HepG2 (cell line): ENCODE data around the gene RUNX3. TPM values are rescaled to one million over a fixed set of nuclear protein-coding genes. Genes with fewer than 3 reads are reported as not detected.

Experiments used
- ATAC-seq: fragments of 200-7000 bp; cut with Tn5 transposase; 3 replicates; pipeline ENCODE4 v1.9.1; 2020; ENCODE audit warnings: mild to moderate bottlenecking, moderate library complexity
- BruUV-seq: library from RNA; stranded (reverse); fragments of 400-500 nt; replicated peaks from 2 replicates; lab custom pipeline; 2021; lab: Mats Ljungman, UMichigan
- CTCF ChIA-PET: fragments of 300-600 bp; formaldehyde crosslinking; extraction: SDS; loops from one replicate; lab custom pipeline; 2021; ENCODE audit warnings: low total read pairs, inconsistent platforms, low intra/inter-chr PET ratio; lab: Yijun Ruan, JAX
- POLR2A ChIA-PET: fragments of 350-600 bp; sonication (Branson Sonifier 250); formaldehyde crosslinking; loops from one replicate; lab custom pipeline; 2020; ENCODE audit warnings: antibody characterized with exemption, inconsistent platforms; lab: Yijun Ruan, JAX
- DNase-seq: peaks from one replicate; pipeline ENCODE4 v3.0.0-alpha.2; 2015; ENCODE audit warnings: low spot score
- FAIRE-seq: peaks from 3 replicates; lab custom pipeline; 2011; peaks lifted over from hg19 to GRCh38; lab: Jason Lieb, UNC
- H2AFZ ChIP-seq: one replicate; pipeline ENCODE4 v1.6.1; 2011; ENCODE audit warnings: low read length, inconsistent platforms
- H3K27ac ChIP-seq: fragments of 300-600 bp; 3 replicates; pipeline ENCODE4 v1.8.0; 2011; ENCODE audit warnings: mixed run types, mild to moderate bottlenecking, mixed read lengths, low read length, inconsistent platforms; ENCODE audit not compliant: insufficient read depth; ENCODE audit errors: extremely low read length
- H3K27me3 ChIP-seq, 2 experiments: fragments of 200-600 bp in 1 of 2; 2 replicates in 1 of 2; 3 replicates in 1 of 2; pipeline versions ENCODE4 v1.6.0 to v1.8.0; 2011; ENCODE audit warnings: low read length in 2 of 2, mild to moderate bottlenecking in 2 of 2, moderate library complexity in 2 of 2, inconsistent platforms in 1 of 2; ENCODE audit not compliant: insufficient read depth in 2 of 2, control insufficient read depth in 1 of 2
- H3K36me3 ChIP-seq, 2 experiments: fragments of 200-600 bp in 1 of 2; replicated peaks in 1 of 2; 2 replicates in 1 of 2; 3 replicates in 1 of 2; pipeline versions ENCODE4 v1.5.1 to v1.8.0; 2011; ENCODE audit warnings: low read length in 2 of 2, inconsistent platforms in 1 of 2; ENCODE audit not compliant: insufficient read depth in 2 of 2, control insufficient read depth in 1 of 2
- H3K4me1 ChIP-seq: 2 replicates; pipeline ENCODE4 v1.5.1; 2012; ENCODE audit warnings: low read length, inconsistent platforms; ENCODE audit not compliant: insufficient read depth
- H3K4me2 ChIP-seq: 2 replicates; pipeline ENCODE4 v1.6.0; 2011; ENCODE audit warnings: low read depth, low read length, inconsistent platforms
- H3K4me3 ChIP-seq, 3 experiments: fragments of 200-600 bp in 1 of 3; sonication (generic), shearing (Covaris generic) in 1 of 3; replicated peaks in 1 of 3; 2 replicates each; pipeline ENCODE4 v1.5.1; 2011 to 2016; ENCODE audit warnings: low read length in 3 of 3, inconsistent platforms in 2 of 3, low read depth in 2 of 3, mild to moderate bottlenecking in 2 of 3, control low read depth in 1 of 3, mixed read lengths in 1 of 3; ENCODE audit not compliant: insufficient read depth in 1 of 3
- H3K79me2 ChIP-seq: one replicate; pipeline ENCODE4 v1.6.1; 2011; ENCODE audit warnings: low read length, inconsistent platforms; ENCODE audit not compliant: insufficient read depth
- H3K9ac ChIP-seq: 2 replicates; pipeline ENCODE4 v1.6.0; 2011; ENCODE audit warnings: mild to moderate bottlenecking, low read depth, low read length, inconsistent platforms; ENCODE audit not compliant: insufficient read depth
- H3K9me3 ChIP-seq: 2 replicates; pipeline ENCODE4 v1.5.1; 2012; ENCODE audit warnings: mild to moderate bottlenecking, low read length
- H4K20me1 ChIP-seq: 2 replicates; pipeline ENCODE4 v1.6.0; 2011; ENCODE audit warnings: inconsistent platforms, mild to moderate bottlenecking, low read length, moderate library complexity; ENCODE audit not compliant: insufficient read depth
- CCAR2 ChIP-seq: fragments of 200-400 bp; formaldehyde crosslinking; optimal IDR thresholded peaks from 2 replicates; pipeline ENCODE3; 2018; ENCODE audit warnings: low read depth, mild to moderate bottlenecking, low read length, moderate library complexity
- KDM4B ChIP-seq: sonication (generic); formaldehyde crosslinking; IDR thresholded peaks from 2 replicates; pipeline ENCODE4 v1.4.0; 2020; ENCODE audit warnings: missing genetic modification reagents
- MEIS1 ChIP-seq: sonication (generic); formaldehyde crosslinking; IDR thresholded peaks from 2 replicates; pipeline ENCODE4 v1.9.0; 2021; ENCODE audit warnings: mild to moderate bottlenecking, missing genetic modification reagents, moderate library complexity, borderline replicate concordance
- PAX8 ChIP-seq: sonication (generic); formaldehyde crosslinking; IDR thresholded peaks from 2 replicates; pipeline ENCODE4 v1.8.0; 2022; ENCODE audit warnings: mild to moderate bottlenecking, missing genetic modification reagents, borderline replicate concordance
- ZNF121 ChIP-seq: sonication (generic); formaldehyde crosslinking; IDR thresholded peaks from 2 replicates; pipeline ENCODE4 v1.5.0; 2020; ENCODE audit warnings: mild to moderate bottlenecking, missing genetic modification reagents
- ZNF143 ChIP-seq: sonication (generic); formaldehyde crosslinking; IDR thresholded peaks from 2 replicates; pipeline ENCODE4 v1.4.0; 2020; ENCODE audit warnings: missing genetic modification reagents
- ZNF207 ChIP-seq: fragments of 450-650 bp; IDR thresholded peaks from 2 replicates; pipeline ENCODE4 v1.6.1; 2016; ENCODE audit warnings: antibody characterized with exemption, borderline replicate concordance
- ZNF678 ChIP-seq: sonication (generic); formaldehyde crosslinking; IDR thresholded peaks from 2 replicates; pipeline ENCODE4 v1.4.0; 2020; ENCODE audit warnings: mild to moderate bottlenecking, missing genetic modification reagents
- WGBS: methylation state at CpG from one replicate; pipeline ENCODE4 v1.1.6; 2017; ENCODE audit warnings: low lambda C conversion rate; 5-methylcytosine and 5-hydroxymethylcytosine counted together
- in situ Hi-C: cut with HindIII; loops from 2 replicates; pipeline ENCODE4 v1.10.0; 2017; ENCODE audit warnings: low pct_unique_long_range_greater_than_20kb; ENCODE audit not compliant: extremely low pct_ligation_motif_present
- intact Hi-C: fragments of 100-400 bp; cut with micrococcal nuclease; formaldehyde crosslinking; loops from one replicate; pipeline ENCODE4 v1.10.0; 2022; ENCODE audit not compliant: unreplicated experiment
- polyA plus RNA-seq, 8 experiments: library from polyadenylated mRNA; depleted of rRNA in 3 of 8; stranded (reverse) in 7 of 8; unstranded in 1 of 8; fragments of >200 nt; fragmentation: Illumina TruSeq in 4 of 8; extraction: Trizol in 4 of 8; gene quantifications; 2 replicates each; pipeline versions ENCODE4 v1.2.1 to v1.2.3, GENCODE V29; 2011 to 2016; ENCODE audit warnings: low read depth in 4 of 8, missing spikeins in 1 of 8, mixed read lengths in 1 of 8; ENCODE audit not compliant: insufficient read depth in 1 of 8
- total RNA-seq, 5 experiments: library from RNA; depleted of rRNA; stranded (reverse); fragments of >200 nt; fragmentation: Illumina TruSeq; extraction: Trizol; gene quantifications; 2 replicates each; pipeline ENCODE4 v1.2.3, GENCODE V29; 2016; ENCODE audit warnings: low read depth in 1 of 5
- TF ChIP-seq, protein P1 (sequence below): sonication (generic); formaldehyde crosslinking; IDR thresholded peaks from 2 replicates; pipeline ENCODE4 v1.5.0; 2020; ENCODE audit warnings: missing genetic modification reagents
- TF ChIP-seq, protein P2 (sequence below): IDR thresholded peaks from 2 replicates; pipeline ENCODE4 v1.6.1; 2016; ENCODE audit warnings: missing genetic modification reagents, missing compliant biosample characterization
- TF ChIP-seq, protein P3 (sequence below): sonication (generic); formaldehyde crosslinking; IDR thresholded peaks from 2 replicates; pipeline ENCODE4 v1.5.0; 2020; ENCODE audit warnings: mild to moderate bottlenecking, missing genetic modification reagents
- TF ChIP-seq, protein P4 (sequence below): sonication (generic); formaldehyde crosslinking; IDR thresholded peaks from 2 replicates; pipeline ENCODE4 v1.4.0; 2020; ENCODE audit warnings: mild to moderate bottlenecking, missing genetic modification reagents
- TF ChIP-seq, protein P5 (sequence below): sonication (generic); formaldehyde crosslinking; IDR thresholded peaks from 2 replicates; pipeline ENCODE4 v1.4.0; 2020; ENCODE audit warnings: missing genetic modification reagents, mild to moderate bottlenecking, borderline replicate concordance

RUNX3 gene
- total and polyA plus RNA-seq, 2 of the 13 experiments (the other 11 are each of a cell fraction or from before 2014, with no cell fraction given): 0.04 to 0.22 TPM

DNA sequence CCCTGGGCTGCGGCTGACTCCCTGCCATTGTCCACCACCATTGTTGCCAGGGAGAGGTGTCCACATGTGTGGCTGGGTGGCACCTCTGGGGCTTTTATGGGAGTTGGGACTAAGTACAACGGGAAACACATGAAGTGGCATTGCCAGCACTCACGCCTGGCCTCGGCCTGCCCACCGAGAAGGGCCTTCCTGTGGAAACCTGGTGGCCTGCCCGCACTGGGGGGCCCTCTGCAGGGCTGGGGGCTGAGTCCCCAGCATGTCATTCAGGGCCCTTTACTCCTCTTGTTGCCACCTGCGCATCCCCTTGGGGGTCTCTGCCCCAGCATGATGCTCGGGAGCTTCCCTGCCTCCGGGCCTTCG is 35.5 kb upstream of the RUNX3 start (continued):
- no peak for TF ChIP-seq ZNF121 (CRISPR knock-in tag)
- TF ChIP-seq KDM4B (CRISPR knock-in tag): no peak
- no peak for TF ChIP-seq MEIS1 (CRISPR knock-in tag)
- TF ChIP-seq, protein P1, sequence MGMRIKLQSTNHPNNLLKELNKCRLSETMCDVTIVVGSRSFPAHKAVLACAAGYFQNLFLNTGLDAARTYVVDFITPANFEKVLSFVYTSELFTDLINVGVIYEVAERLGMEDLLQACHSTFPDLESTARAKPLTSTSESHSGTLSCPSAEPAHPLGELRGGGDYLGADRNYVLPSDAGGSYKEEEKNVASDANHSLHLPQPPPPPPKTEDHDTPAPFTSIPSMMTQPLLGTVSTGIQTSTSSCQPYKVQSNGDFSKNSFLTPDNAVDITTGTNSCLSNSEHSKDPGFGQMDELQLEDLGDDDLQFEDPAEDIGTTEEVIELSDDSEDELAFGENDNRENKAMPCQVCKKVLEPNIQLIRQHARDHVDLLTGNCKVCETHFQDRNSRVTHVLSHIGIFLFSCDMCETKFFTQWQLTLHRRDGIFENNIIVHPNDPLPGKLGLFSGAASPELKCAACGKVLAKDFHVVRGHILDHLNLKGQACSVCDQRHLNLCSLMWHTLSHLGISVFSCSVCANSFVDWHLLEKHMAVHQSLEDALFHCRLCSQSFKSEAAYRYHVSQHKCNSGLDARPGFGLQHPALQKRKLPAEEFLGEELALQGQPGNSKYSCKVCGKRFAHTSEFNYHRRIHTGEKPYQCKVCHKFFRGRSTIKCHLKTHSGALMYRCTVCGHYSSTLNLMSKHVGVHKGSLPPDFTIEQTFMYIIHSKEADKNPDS (CRISPR knock-in tag): no peak
- TF ChIP-seq CCAR2: no peak
- TF ChIP-seq, protein P2, sequence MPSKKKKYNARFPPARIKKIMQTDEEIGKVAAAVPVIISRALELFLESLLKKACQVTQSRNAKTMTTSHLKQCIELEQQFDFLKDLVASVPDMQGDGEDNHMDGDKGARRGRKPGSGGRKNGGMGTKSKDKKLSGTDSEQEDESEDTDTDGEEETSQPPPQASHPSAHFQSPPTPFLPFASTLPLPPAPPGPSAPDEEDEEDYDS (CRISPR knock-in tag): no peak
- no peak for TF ChIP-seq ZNF143
- TF ChIP-seq PAX8: no peak

DNA sequence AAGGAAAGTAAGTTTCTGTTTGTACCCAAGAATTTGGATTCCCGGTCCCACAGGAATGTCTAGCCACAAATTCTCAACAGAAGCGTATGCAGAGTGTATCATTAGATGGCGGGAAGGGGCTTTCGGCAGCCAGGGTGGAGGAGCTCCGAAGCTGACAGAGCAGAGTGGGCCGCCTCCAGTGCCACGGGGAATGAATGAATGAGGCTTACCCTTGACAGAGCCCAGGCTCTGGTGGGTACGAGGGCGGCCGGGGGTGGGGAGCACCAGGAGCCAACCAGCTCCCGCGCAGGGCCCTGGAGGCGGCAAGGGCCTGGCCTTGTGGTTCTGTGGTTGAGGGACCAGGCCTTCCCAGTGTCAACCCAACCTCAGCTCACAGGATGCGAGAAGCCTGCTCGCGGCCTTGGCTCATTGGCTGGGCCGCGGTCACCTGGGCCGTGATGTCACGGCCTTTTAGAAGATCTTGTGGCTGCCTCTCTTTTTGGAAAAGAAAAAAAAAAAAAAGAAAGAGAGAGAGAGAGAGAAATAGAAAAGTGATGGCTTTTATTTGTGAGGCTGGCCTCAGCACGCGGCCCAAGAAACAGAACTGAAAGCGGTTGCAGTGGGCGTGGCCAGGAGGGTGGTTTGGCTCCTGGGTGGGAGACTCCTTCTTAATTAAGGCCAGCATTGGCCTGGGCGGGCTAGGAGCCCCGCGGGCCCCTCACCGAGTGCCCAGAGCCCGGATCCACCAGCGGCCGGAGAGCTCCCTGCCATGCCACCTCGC is 34.9 kb upstream of the RUNX3 start:
- intact Hi-C loops: no loop called here
- no peak overlapping the region for H3K27ac ChIP-seq
- no peak for DNase-seq
- H3K4me3 ChIP-seq: no peak overlapping the region
- H3K79me2 ChIP-seq: no peaks in the 10 kb centered on the region
- H3K4me2 ChIP-seq: no peak overlapping the region
- ChIA-PET CTCF (no interaction called here), POLR2A (no interaction called here)
- BruUV-seq: no TSS peak
- H3K9ac ChIP-seq: no peak overlapping the region
- FAIRE-seq: no peak
- peaks cover 3 to 49% of the 10 kb centered on the region in 2 experiments; a peak in 3 of 5 replicates for H3K27me3 ChIP-seq
- in situ Hi-C loops: no loop called here
- no peaks in the 10 kb centered on the region for H4K20me1 ChIP-seq
- no peaks in the 10 kb centered on the region for H3K36me3 ChIP-seq
- no peak for ATAC-seq
- H2AFZ ChIP-seq: no peak overlapping the region
- no peaks in the 10 kb centered on the region for H3K9me3 ChIP-seq
- 78% methylated on average over 23 of the region's 32 CpGs for WGBS
- no peaks in the 10 kb centered on the region for H3K4me1 ChIP-seq
- TF ChIP-seq, protein P3, sequence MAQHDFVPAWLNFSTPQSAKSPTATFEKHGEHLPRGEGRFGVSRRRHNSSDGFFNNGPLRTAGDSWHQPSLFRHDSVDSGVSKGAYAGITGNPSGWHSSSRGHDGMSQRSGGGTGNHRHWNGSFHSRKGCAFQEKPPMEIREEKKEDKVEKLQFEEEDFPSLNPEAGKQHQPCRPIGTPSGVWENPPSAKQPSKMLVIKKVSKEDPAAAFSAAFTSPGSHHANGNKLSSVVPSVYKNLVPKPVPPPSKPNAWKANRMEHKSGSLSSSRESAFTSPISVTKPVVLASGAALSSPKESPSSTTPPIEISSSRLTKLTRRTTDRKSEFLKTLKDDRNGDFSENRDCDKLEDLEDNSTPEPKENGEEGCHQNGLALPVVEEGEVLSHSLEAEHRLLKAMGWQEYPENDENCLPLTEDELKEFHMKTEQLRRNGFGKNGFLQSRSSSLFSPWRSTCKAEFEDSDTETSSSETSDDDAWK (CRISPR knock-in tag): no peak
- TF ChIP-seq ZNF207 (no peak), ZNF678 (no peak), CCAR2 (no peak)
- TF ChIP-seq, protein P4, sequence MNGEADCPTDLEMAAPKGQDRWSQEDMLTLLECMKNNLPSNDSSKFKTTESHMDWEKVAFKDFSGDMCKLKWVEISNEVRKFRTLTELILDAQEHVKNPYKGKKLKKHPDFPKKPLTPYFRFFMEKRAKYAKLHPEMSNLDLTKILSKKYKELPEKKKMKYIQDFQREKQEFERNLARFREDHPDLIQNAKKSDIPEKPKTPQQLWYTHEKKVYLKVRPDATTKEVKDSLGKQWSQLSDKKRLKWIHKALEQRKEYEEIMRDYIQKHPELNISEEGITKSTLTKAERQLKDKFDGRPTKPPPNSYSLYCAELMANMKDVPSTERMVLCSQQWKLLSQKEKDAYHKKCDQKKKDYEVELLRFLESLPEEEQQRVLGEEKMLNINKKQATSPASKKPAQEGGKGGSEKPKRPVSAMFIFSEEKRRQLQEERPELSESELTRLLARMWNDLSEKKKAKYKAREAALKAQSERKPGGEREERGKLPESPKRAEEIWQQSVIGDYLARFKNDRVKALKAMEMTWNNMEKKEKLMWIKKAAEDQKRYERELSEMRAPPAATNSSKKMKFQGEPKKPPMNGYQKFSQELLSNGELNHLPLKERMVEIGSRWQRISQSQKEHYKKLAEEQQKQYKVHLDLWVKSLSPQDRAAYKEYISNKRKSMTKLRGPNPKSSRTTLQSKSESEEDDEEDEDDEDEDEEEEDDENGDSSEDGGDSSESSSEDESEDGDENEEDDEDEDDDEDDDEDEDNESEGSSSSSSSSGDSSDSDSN (CRISPR knock-in tag): no peak
- TF ChIP-seq, protein P5, sequence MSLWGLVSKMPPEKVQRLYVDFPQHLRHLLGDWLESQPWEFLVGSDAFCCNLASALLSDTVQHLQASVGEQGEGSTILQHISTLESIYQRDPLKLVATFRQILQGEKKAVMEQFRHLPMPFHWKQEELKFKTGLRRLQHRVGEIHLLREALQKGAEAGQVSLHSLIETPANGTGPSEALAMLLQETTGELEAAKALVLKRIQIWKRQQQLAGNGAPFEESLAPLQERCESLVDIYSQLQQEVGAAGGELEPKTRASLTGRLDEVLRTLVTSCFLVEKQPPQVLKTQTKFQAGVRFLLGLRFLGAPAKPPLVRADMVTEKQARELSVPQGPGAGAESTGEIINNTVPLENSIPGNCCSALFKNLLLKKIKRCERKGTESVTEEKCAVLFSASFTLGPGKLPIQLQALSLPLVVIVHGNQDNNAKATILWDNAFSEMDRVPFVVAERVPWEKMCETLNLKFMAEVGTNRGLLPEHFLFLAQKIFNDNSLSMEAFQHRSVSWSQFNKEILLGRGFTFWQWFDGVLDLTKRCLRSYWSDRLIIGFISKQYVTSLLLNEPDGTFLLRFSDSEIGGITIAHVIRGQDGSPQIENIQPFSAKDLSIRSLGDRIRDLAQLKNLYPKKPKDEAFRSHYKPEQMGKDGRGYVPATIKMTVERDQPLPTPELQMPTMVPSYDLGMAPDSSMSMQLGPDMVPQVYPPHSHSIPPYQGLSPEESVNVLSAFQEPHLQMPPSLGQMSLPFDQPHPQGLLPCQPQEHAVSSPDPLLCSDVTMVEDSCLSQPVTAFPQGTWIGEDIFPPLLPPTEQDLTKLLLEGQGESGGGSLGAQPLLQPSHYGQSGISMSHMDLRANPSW (CRISPR knock-in tag): no peak
